Spleen (tissue), 11 donors: ENCODE results near the gene SIGLEC9. TPM values are rescaled to one million over a fixed set of nuclear protein-coding genes. Genes with fewer than 3 reads are reported as not detected.
A peak's percentile ranks its signal among the peaks of the same experiment; 100 is the strongest.

Source experiments
- DNase-seq: peaks from one replicate; pipeline ENCODE4 v3.0.0-alpha.2; 2020
- H3K27ac ChIP-seq, 8 donors: fragments of 200-600 bp; sonication (generic) in 7 of 8; 1 replicate in 4 of 8; 2 replicates in 4 of 8; pipeline versions ENCODE4 v1.5.0 to v1.8.0; 2016 to 2021; ENCODE audit warnings: inconsistent platforms in 4 of 8, mild to moderate bottlenecking in 4 of 8, moderate library complexity in 1 of 8
- H3K27me3 ChIP-seq, 7 donors: fragments of 200-600 bp; sonication (generic) in 6 of 7; replicated peaks in 1 of 7; 1 replicate in 4 of 7; 2 replicates in 3 of 7; pipeline versions ENCODE4 v1.5.0 to v1.8.0; 2016 to 2021; ENCODE audit warnings: inconsistent platforms in 3 of 7, mild to moderate bottlenecking in 1 of 7
- H3K36me3 ChIP-seq, 6 donors: fragments of 200-600 bp; sonication (generic) in 5 of 6; 1 replicate in 4 of 6; 2 replicates in 2 of 6; pipeline versions ENCODE4 v1.5.0 to v1.8.0; 2016 to 2021; ENCODE audit warnings: inconsistent platforms in 2 of 6
- H3K4me1 ChIP-seq, 6 donors: fragments of 200-600 bp; sonication (generic) in 5 of 6; 1 replicate in 3 of 6; 2 replicates in 3 of 6; pipeline versions ENCODE4 v1.5.0 to v1.8.0; 2016 to 2021; ENCODE audit warnings: inconsistent platforms in 3 of 6
- H3K4me3 ChIP-seq, 8 donors: fragments of 200-600 bp; sonication (generic) in 7 of 8; 1 replicate in 4 of 8; 2 replicates in 4 of 8; pipeline versions ENCODE4 v1.5.0 to v1.8.0; 2016 to 2021; ENCODE audit warnings: inconsistent platforms in 4 of 8, mild to moderate bottlenecking in 4 of 8, moderate library complexity in 2 of 8
- H3K9me3 ChIP-seq, 8 donors: fragments of 200-600 bp; sonication (generic) in 7 of 8; 1 replicate in 4 of 8; 2 replicates in 4 of 8; pipeline versions ENCODE4 v1.5.0 to v1.8.0; 2016 to 2021; ENCODE audit warnings: inconsistent platforms in 4 of 8
- CTCF ChIP-seq, 11 experiments: fragments of 200-600 bp in 7 of 11; fragments of 450-650 bp in 4 of 11; sonication (generic) in 4 of 11; IDR thresholded peaks in 8 of 11; conservative IDR thresholded peaks in 3 of 11; 1 replicate in 7 of 11; 2 replicates in 4 of 11; pipeline versions ENCODE4 v1.4.0 to v1.8.0; 2016 to 2021; ENCODE audit warnings: antibody characterized with exemption in 11 of 11, inconsistent platforms in 4 of 11, mild to moderate bottlenecking in 1 of 11
- POLR2A ChIP-seq, 3 donors: fragments of 450-650 bp; IDR thresholded peaks; one replicate each; pipeline ENCODE4 v1.5.1; 2017; ENCODE audit warnings: antibody characterized with exemption in 3 of 3, mild to moderate bottlenecking in 1 of 3
- POLR2AphosphoS5 ChIP-seq, 3 donors: sonication (generic); formaldehyde crosslinking; IDR thresholded peaks; one replicate each; pipeline ENCODE4 v1.5.1; 2017; ENCODE audit warnings: antibody characterized with exemption in 3 of 3
- WGBS, 5 donors: extraction: QIAGEN DNeasy Blood & Tissue Kit in 3 of 5; methylation state at CpG; one replicate each; pipeline versions ENCODE4 v1.1.5 to v1.1.7; 2013 to 2018; 5-methylcytosine and 5-hydroxymethylcytosine counted together
- intact Hi-C: fragments of 100-400 bp; cut with DNase I; formaldehyde crosslinking; loops from one replicate; pipeline ENCODE4 v1.15.0; 2023; ENCODE audit warnings: low total_unique reads
- polyA plus RNA-seq, 3 donors: library from polyadenylated mRNA; stranded (reverse); fragments of 200-250 nt; gene quantifications; one replicate each; pipeline ENCODE4 v1.2.1, GENCODE V29; 2013
- total RNA-seq, 7 donors: library from RNA; depleted of rRNA in 3 of 7; stranded (reverse); fragments of >200 nt in 3 of 7; fragmentation: NEBNext Ultra II Directional in 4 of 7; extraction: Animal tissue kit (Norgen Biotek cat#: 25700) in 4 of 7; gene quantifications; one replicate each; pipeline versions ENCODE4 v1.1.0 to v1.2.1, GENCODE V29; 2016 to 2021
- donor health status: healthy with polysubstance abuse.
- donor health status: DM: no; HTN: no; CAD: no; lungs with moderate emphysema.
- donor health status: DM: no; HTN: no; CAD: no.
- donor health status: Bipolar disorder and iron deficiency.
- donor health status: healthy.
- donor health status: DM: no; HTN: no; CAD: no.
- donor health status: DM: yes; HTN: yes; CAD: no.

Gene SIGLEC9
- total and polyA plus RNA-seq, 10 donors: 4.6 to 81.3 (median 37.8) TPM

GRCh38 chr19:51147663-51148062 is 23.0 kb downstream of the SIGLEC9 start:
- Histone ChIP-seq H3K4me3 (no peak overlapping the region), H3K4me1 (peaks cover 0 to 66% (median 7%) of the 10 kb centered on the region in 6 donors), H3K9me3 (no peaks in the 10 kb centered on the region), H3K27ac (peak overlapping the region in 5 of 8 donors; percentile 15 to 72 (median 53)), H3K36me3 (peaks cover 0 to 9% (median 0%) of the 10 kb centered on the region in 6 donors), H3K27me3 (peaks cover 0 to 35% (median 0%) of the 10 kb centered on the region in 7 donors)
- intact Hi-C loops: no loop called here
- TF ChIP-seq CTCF (IDR thresholded peaks at IDR 0.05 in 8 of 11, conservative IDR thresholded peaks at IDR 0.05 in 3 of 11) (no peak), POLR2A (IDR thresholded peaks at IDR 0.05) (no peak), POLR2AphosphoS5 (IDR thresholded peaks at IDR 0.05) (no peak)
- WGBS, 5 donors: 39 to 61% (median 42%) methylated on average over 1 of the region's 1 CpG
- no peak for DNase-seq

- H3K4me1 ChIP-seq: peaks cover 0 to 59% (median 7%) of the 10 kb centered on the region in 6 donors
- H3K4me3 ChIP-seq: no peak overlapping the region
- H3K9me3 ChIP-seq: no peaks in the 10 kb centered on the region
- intact Hi-C loops: no loop called here
- peak overlapping the region in 7 of 8 donors; percentile 12 to 72 (median 53) for H3K27ac ChIP-seq
- DNase-seq: no peak
- peaks cover 0 to 17% (median 0%) of the 10 kb centered on the region in 6 donors for H3K36me3 ChIP-seq
- TF ChIP-seq POLR2A (IDR thresholded peaks at IDR 0.05): no peak
- no peak for TF ChIP-seq CTCF (IDR thresholded peaks at IDR 0.05 in 8 of 11, conservative IDR thresholded peaks at IDR 0.05 in 3 of 11)
- no peak for TF ChIP-seq POLR2AphosphoS5 (IDR thresholded peaks at IDR 0.05)
- peaks cover 0 to 39% (median 0%) of the 10 kb centered on the region in 7 donors for H3K27me3 ChIP-seq
- 25 to 42% (median 29%) methylated on average over 3 of the region's 3 CpGs for WGBS, 5 donors
These were observed 23.9 kb downstream of the SIGLEC9 start for GRCh38 chr19:51148580-51148979.

- 45 to 68% (median 66%) methylated on average over 3 of the region's 3 CpGs for WGBS, 5 donors
- DNase-seq: no peak
- TF ChIP-seq CTCF (IDR thresholded peaks at IDR 0.05 in 8 of 11, conservative IDR thresholded peaks at IDR 0.05 in 3 of 11) (no peak), POLR2A (IDR thresholded peaks at IDR 0.05) (no peak)
- Histone ChIP-seq H3K9me3 (no peaks in the 10 kb centered on the region), H3K4me3 (no peak overlapping the region), H3K27ac (peak overlapping the region in 1 of 8 donors; percentile 51), H3K36me3 (peaks cover 0 to 36% (median 0%) of the 10 kb centered on the region in 6 donors), H3K27me3 (peaks cover 0 to 32% (median 0%) of the 10 kb centered on the region in 7 donors), H3K4me1 (peaks cover 0 to 40% (median 7%) of the 10 kb centered on the region in 6 donors)
- intact Hi-C loops: no loop called here
These were observed 25.9 kb downstream of the SIGLEC9 start for GRCh38 chr19:51150627-51151026.

GRCh38 chr19:51156710-51157109 is 32.0 kb downstream of the SIGLEC9 start:
- Histone ChIP-seq H3K27ac (no peak overlapping the region), H3K4me1 (peaks cover 0 to 12% (median 6%) of the 10 kb centered on the region in 6 donors), H3K9me3 (no peaks in the 10 kb centered on the region), H3K36me3 (peaks cover 0 to 27% (median 0%) of the 10 kb centered on the region in 6 donors), H3K4me3 (no peak overlapping the region), H3K27me3 (peaks cover 0 to 40% (median 0%) of the 10 kb centered on the region in 7 donors)
- WGBS, 5 donors: 73 to 90% (median 83%) methylated on average over 2 of the region's 2 CpGs
- DNase-seq: no peak
- intact Hi-C loops: no loop called here
- TF ChIP-seq POLR2AphosphoS5 (IDR thresholded peaks at IDR 0.05): no peak
- no peak for TF ChIP-seq POLR2A (IDR thresholded peaks at IDR 0.05)
- TF ChIP-seq CTCF (IDR thresholded peaks at IDR 0.05 in 8 of 11, conservative IDR thresholded peaks at IDR 0.05 in 3 of 11): no peak
